Activated CD8-positive, alpha-beta memory T cell treated with anti-CD3 and anti-CD28 coated beads for 36 hours (primary cell): Measurements from ENCODE around the gene SLAIN1. TPM values are rescaled to one million over a fixed set of nuclear protein-coding genes. Genes with fewer than 3 reads are reported as not detected.

Experiments used
- CTCF ChIA-PET: fragments of 350-600 bp; sonication (Branson Sonifier 250); formaldehyde crosslinking; loops from one replicate; lab custom pipeline; 2021; ENCODE audit warnings: antibody characterized with exemption; lab: Charles Lee
- POLR2A ChIA-PET: fragments of 350-600 bp; sonication (Branson Sonifier 250); formaldehyde crosslinking; loops from one replicate; lab custom pipeline; 2021; ENCODE audit warnings: antibody characterized with exemption; lab: Charles Lee
- total RNA-seq, 2 experiments: library from RNA; stranded (reverse); gene quantifications; one replicate each; pipeline ENCODE4 v1.2.3, GENCODE V29; 2021

The SLAIN1 gene
- total RNA-seq, 2 experiments from 2014 or later: 28.7 to 30.2 TPM

DNA sequence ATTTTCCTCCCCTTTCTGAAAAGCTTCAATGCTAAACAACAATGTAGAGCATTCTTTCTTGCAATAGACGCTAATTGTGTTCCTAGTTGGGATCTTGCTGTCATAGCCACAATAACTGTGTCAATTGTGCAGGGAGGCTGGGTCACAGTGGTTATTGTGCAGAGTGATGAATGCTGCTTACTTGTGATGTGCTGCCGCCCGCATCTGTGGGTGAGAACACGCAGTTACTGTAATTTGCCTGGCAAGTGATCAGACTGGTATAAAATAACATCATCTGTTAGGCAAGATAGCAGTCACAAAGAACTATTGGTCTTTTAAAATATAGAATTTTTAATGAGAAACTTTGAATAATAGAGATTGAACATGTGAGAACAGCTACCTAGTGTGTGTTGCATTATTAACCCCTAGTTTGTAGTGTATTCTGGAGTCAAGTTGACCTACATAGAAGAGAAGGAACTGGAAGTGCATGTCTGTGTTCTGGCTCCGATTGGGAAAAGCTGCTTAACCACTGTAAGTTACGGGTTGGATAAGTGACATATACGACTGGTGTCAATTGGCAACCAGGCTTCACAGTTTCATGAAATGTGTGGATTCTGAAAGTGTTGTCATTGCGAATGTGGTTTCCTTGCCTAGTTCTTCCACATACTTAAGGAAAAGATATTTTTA lies 43.6 kb downstream of the SLAIN1 start:
- ChIA-PET POLR2A (no interaction called here), CTCF (interaction anchor here (0.7 to 1.3 kb wide), 5 partner anchors 27 to 620 kb away, joined by 3 to 5 read pairs (median 3); no protein-coding TSS in a partner anchor)

DNA sequence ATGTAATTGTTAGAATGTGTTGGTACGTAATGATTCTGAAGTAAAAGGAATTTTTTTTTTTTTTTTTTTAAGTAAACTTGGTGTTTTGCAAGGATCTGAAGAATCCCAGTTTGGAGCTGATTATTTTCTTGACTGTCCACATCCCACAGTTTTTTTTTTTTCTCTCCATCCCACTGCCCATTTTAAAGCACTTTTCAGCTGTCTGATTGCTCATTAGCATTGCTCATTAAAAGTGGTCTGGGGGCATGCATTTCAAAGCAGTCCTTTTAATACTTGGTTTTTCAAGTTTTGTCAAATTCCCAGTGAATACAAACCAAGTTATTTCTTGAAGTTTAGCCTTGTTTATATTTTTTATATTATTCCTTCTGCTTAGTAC lies 44.1 kb downstream of the SLAIN1 start:
- CTCF ChIA-PET: interaction anchor here (0.7 to 1.3 kb wide), 4 partner anchors 27 to 148 kb away, joined by 3 read pairs; no protein-coding TSS in a partner anchor
- POLR2A ChIA-PET: no interaction called here

DNA sequence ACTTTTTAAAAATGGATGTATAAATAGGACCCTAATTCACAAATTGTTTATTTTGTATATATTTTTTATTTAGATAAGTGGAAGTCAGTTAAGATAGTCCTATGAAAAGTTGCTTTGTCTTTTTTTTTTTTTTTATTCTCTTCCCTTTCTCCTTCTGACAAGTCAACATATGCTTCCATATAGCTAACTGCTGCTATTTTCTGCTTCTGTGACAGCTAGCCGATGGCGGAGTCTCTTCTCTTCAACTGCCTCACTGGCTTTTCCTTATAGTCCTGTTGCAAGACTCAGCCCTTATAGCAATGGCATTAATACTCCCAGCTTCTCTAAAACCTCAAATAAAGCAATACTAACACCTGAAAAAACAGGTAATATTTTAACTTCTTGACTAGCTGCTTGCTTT lies 45.3 kb downstream of the SLAIN1 start:
- CTCF ChIA-PET: no interaction called here
- POLR2A ChIA-PET: no interaction called here

DNA sequence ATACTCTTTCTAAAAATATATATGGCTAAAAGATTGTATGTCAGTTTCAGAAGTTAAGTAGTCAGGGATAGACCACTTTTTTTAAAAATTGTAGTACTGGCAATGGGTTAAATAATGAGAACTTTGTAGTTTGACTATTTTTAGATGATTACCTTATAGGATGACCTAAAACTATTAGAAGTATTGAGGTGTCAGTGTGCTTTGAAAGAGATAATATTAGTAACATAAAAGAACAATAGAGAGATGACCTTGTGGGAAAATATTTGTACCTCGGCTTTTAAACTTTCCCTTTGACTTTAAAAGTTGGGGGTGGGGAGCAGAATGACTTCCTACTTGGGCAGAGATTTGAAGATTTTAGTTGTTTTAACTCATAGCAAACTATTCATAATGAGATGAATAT lies 48.3 kb downstream of the SLAIN1 start:
- ChIA-PET CTCF (no interaction called here), POLR2A (no interaction called here)

DNA sequence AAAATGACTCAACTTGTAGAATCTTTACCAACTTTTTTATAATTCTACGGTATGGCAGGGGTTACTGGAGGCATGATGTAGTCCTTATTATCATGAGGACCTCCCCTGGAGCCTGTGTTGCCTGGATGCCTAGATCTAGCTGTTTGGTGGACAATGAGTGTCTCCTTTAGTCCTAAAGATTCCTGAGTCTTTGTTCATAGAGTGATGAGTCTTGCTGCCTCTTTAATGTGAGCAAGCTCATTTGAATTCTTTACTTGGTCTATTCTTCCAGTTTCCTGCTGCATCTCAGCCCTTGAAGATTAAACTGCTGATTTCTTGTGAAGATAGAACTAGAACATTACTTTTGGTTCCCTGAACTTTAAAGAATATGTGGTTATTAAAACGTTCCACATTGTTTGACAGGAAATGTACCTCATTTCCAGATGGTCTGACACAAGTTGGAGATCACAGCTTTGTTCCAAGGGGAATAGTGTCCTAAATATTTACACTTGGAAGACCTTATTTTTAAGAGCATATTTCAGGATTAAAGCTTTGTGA lies 51.9 kb downstream of the SLAIN1 start:
- ChIA-PET POLR2A (interaction anchor here (0.6 to 1.0 kb wide), 2 partner anchors 51 to 910 kb away, joined by 3 to 5 read pairs; no protein-coding TSS in a partner anchor), CTCF (interaction anchor here (1.5 to 1.8 kb wide), 2 partner anchors 8 to 157 kb away, joined by 3 to 6 read pairs; no protein-coding TSS in a partner anchor)

DNA sequence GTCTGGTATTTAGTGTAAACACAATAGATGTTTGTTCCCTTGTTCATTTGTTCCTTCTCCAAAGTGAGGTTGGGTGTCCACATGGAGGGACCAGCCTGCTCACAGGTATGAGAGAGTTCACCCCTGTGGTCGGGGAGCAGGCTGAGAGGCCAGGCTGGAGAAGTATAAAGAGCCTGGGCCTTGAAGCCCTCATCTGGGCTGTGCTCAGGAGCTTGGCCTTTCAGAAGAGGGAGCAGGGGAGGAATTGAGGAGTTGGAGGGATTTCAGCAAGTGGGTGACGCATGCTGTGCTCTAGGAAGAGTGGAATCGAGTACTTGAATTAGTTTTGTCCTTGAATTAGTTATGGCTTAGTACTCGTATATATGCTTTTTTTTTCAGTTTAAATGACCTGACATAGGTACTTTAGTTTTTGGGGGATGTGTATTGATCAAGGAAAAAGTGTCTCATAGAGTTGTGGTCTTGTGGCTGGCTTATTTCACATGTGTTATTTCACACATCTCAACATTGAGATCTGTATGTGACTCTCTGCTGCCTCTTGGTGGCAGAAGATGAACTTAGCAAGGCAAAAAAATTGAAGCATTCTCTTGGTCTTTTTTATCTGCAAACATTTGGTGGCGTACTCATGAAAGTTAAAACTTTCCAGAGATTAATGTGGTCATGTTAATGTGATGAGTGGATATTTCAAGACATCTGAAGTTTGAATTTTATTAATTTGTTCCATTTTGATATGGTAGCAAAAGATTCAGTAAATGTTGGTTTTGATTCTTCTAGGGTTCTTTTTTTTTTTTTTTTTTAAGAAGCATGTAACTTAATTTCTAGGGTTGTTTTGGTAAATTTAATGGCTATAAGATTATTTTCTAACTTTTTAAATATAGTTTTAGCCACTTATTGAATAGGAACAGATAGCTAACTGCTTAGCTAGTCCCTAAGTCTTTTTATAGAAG lies 54.3 kb downstream of the SLAIN1 start:
- CTCF ChIA-PET: interaction anchor here (0.7 to 2.5 kb wide), 5 partner anchors 9 to 159 kb away, joined by 3 to 10 read pairs (median 4); no protein-coding TSS in a partner anchor
- POLR2A ChIA-PET: interaction anchor here (0.7 kb wide), 1 partner anchor 237 kb away, joined by 5 read pairs; no protein-coding TSS in a partner anchor

DNA sequence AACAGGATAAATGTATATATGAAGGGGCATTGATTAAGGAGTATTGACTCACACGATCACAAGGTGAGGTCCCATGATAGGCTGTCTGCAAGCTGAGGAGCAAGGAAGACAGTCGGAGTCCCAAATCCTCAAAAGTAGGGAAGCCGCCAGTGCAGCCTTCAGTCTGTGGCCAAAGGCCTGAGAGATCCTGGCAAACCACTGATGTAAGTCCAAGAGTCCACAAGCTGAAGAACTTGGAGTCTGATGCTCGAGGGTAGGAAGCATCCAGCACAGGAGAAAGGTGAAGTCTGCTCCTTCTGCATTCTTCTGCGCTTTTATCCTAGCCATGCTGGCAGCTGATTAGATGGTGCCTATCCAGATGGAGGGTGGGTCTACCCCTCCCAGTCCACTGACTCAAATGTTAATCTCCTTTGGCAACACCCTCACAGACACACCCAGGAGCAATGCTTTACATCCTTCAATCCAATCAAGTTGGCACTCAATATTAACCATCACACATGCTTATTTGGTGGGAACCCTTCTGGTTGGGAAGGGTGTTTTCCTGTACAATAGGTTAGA lies 55.1 kb downstream of the SLAIN1 start:
- POLR2A ChIA-PET: interaction anchor here (0.7 kb wide), 1 partner anchor 238 kb away, joined by 5 read pairs; no protein-coding TSS in a partner anchor

DNA sequence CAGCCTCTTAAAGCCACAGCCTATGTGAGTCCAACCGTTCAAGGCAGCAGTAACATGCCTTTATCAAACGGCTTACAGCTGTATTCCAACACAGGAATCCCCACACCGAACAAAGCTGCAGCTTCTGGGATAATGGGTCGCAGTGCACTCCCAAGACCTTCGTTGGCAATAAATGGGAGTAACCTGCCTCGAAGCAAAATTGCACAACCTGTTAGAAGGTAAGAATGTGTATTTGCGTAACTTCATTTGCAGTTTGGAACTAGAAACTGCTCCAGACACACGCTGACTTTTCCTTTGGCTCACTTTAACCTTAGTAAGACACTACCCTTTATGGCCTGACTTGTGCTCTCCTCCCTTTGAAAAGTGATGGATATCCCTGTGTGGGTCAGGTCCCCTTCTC lies 63.4 kb downstream of the SLAIN1 start:
- POLR2A ChIA-PET: no interaction called here
- CTCF ChIA-PET: no interaction called here

More for the DNA sequence above, 55.1 kb downstream of the SLAIN1 start:
- CTCF ChIA-PET: interaction anchor here (0.6 to 2.5 kb wide), 4 partner anchors 10 to 565 kb away, joined by 3 to 10 read pairs (median 6); no protein-coding TSS in a partner anchor

DNA sequence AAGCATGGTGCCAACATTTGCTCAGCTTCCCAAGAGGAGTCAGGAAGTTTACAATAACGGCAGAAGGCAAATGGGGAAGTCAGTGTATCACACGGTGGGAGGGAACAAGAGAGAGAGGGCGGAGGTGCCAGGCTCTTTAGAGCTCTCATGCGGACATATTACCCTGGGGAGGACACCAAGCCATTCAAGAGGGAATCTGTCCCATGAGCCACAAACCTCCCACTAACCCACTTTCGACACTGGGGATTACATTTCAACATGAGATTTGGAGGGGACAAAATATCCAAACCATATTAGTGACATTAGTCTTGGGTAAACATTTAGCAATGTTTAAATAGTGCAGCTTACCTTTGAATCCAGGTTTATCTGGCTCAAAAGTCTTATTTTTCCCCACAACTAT lies 69.9 kb downstream of the SLAIN1 start:
- CTCF ChIA-PET: no interaction called here
- POLR2A ChIA-PET: no interaction called here

DNA sequence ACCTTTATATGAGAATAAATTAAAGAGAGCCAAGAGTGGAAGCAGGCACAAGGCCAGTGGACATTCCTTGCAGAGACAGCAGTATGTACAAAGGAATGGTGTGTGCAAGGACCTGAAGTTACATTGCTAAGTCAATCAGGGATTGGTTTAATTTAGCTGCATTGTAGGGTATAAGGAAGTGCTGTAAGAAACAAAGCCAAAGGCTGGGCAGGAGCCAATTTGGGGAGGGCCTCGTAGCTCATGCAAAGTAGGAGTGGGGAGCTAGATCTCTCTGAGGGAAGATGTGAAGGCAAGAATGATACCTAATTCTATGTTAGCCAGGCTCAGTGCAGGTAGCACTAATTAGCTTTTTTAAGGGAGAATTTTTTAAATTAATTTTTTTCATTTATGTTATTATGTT lies 76.7 kb downstream of the SLAIN1 start:
- ChIA-PET POLR2A (no interaction called here), CTCF (no interaction called here)

DNA sequence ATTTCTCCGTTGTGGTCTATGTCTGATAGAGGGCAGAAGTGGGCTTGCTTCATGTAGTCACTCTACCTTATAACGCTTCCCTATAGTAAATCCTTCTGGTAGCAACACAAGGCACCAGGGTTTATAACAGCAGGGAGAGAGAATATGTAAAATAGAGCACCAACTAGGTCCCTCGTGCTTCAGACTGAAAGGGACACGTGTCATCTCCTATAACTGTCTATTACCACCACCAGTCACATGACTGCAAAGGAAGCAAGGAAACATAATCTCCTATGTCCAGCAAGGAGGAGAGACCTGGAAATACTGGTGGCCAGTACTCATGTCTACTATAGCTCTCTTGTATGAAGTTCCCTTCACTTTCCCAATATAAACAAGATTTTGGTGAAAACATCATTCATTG lies 79.2 kb downstream of the SLAIN1 start:
- CTCF ChIA-PET: no interaction called here
- POLR2A ChIA-PET: no interaction called here

DNA sequence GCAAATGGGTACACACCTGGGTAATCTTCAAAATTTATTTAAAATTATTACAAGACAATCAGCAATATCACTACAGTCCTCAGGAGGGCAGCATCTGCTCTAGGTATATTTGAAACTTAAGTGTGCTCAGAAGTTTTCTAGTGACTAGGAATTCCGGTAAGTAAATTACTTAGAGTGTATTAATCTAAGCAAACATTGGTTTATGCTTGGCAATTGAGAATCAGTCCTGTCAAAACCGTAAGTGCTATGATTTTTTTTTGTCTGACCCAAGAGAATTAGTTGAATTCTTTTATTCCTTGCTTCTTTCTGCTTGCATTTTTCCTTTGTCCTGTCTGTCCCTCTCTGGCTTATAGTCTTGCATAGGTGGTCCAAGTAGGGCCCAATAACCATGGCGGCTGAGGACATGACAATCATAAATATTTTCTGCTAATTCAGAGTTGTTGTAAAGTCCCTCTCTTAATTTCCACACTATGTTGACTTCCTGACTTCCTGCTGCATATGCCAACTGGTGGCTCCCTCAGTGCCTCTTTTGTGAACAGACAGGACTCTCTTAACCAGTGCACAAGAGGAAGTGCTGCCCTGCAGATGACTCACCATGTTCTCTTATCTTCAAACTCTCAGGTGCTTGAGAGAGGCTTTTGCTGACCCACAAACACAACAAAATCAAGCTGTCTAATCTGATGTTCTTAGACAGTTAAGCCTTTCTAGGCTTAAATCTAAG lies 82.2 kb downstream of the SLAIN1 start:
- ChIA-PET CTCF (interaction anchor here (1.0 kb wide), 1 partner anchor 342 kb away, joined by 4 read pairs; no protein-coding TSS in a partner anchor), POLR2A (interaction anchor here (0.6 kb wide), 1 partner anchor 453 kb away, joined by 3 read pairs; the partner anchor contains the start of gene MYCBP2)

DNA sequence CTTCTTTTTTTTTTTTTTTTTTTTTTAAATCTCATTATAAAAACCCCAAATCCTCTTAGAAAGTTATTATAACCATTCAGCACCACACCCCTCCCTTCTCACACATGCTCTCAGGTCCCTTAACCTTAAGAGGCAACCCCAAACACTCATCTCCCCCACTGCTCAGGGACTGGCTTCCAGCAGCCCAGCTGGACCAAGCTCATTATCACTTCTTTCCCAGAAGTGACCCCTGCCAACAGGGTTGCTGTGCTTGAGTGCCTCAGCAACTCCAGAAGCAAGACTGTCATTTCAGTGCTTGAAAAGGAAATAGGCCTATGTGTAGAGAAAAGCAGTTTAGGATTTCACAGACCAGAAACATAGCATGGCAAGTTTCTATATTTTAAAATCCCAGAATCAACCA lies 84.3 kb downstream of the SLAIN1 start:
- POLR2A ChIA-PET: no interaction called here
- CTCF ChIA-PET: interaction anchor here (1.6 kb wide), 1 partner anchor 339 kb away, joined by 4 read pairs; no protein-coding TSS in a partner anchor

DNA sequence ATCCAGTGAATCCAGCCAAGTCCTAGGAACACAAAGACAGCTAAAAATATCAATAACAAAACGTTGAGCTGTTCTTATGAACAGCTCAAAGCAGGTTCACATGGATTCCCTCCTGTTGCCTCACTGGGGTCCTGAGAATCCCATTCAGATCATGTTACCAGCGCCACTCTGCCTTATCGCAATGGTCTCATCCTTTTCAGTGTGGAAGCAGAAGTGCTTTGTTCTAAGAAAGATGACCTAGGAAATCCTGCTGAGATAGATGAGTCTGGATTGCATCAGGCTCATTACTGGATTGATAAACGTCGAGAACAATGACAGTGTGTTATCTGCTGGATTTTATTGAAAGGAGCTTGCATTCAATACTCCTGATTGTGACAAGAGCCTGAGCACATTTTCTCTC lies 87.0 kb downstream of the SLAIN1 start:
- ChIA-PET CTCF (no interaction called here), POLR2A (no interaction called here)

DNA sequence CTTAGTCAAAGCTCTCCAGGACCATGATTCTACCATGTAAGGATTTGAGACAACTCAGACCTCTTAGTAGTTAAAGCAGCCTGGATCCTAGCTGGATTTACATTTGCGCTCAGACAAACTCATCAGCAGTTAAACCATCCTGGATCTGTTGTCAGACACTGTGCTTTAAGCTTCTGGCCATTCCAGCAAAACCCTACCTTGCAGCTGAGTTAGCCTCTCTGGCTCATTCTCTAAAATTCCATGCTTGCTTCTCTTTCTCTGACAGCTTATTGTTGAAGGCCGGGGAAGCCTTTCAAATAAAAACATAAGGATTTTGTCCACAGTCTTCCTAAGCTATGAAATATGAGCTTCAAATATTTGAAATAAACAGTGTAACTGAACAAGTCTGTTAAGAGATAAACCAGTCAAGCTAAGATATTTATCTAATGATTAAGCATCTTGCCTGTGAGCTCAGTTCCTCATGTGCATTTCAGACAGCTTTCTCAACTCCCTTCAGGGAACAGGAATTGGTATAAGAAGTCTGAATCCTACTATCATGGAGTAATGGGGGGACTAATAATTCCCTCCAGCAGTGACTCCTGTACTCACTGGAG lies 89.3 kb downstream of the SLAIN1 start:
- ChIA-PET CTCF (interaction anchor here (1.0 kb wide), 1 partner anchor 334 kb away, joined by 3 read pairs; no protein-coding TSS in a partner anchor), POLR2A (no interaction called here)

DNA sequence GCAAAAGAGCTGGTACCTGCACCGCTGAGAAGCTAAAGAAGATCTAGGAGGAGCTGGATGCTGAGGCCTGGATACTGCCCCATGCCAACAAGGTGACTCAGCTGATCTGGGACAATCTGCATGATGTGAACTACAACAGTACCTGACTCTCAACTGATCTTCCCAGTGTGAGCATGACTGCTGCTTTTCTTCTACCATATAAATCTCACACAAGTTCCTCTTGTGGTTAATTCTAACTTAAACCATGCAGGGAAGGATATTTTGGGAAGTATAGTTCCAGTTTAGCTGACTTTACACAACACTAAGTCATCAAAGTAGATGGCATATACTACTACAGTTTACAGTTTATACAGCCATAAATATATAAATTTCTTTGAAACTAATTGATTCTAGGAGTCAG lies 91.9 kb downstream of the SLAIN1 start:
- POLR2A ChIA-PET: no interaction called here

DNA sequence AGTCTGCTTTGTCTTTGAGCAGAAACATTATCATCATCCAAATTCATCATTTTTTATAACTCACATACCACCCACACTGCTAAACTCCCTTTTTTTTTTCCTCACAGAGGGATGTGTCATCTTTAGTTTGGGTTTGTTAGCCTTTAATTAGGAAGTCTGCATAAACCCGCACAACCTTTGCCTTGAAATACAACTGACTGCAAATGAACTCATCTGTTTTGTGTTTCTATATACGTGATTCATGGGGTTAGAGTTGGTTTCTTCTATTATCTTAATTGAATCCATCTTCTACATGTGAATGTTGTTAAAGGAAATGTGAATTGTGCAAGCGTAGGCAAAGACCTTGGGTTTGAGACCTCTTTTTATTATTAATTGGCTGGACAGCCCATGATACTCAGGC lies 102.7 kb downstream of the SLAIN1 start:
- POLR2A ChIA-PET: no interaction called here

More for the DNA sequence above, 91.9 kb downstream of the SLAIN1 start:
- CTCF ChIA-PET: no interaction called here

DNA sequence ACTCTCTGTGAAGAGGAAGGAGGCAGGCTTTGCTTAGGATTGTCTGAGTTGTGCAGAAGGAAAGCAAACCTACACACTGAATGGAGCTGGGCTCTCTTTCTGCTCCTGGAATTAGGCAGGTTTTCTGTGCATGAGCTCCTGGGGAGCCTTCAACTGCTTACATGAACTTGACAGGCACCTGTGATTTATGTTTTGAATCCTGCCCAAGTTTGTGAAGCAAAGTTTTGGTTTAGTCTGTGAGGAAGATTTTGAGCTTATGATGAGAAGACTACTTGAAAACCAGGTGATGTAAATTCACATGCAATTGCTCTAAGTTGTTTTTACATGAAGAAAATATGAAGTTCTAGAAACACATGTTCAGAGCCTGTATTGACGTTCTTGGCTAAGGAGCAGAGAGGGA lies 109.0 kb downstream of the SLAIN1 start:
- CTCF ChIA-PET: no interaction called here

More for the DNA sequence above, 102.7 kb downstream of the SLAIN1 start:
- CTCF ChIA-PET: no interaction called here

More for the DNA sequence above, 109.0 kb downstream of the SLAIN1 start:
- POLR2A ChIA-PET: no interaction called here
